Colonic mucosa (tissue), 4 donors: Measurements from ENCODE around the gene ITM2C. TPM values are rescaled to one million over a fixed set of nuclear protein-coding genes. Genes with fewer than 3 reads are reported as not detected.
A peak's percentile ranks its signal among the peaks of the same experiment; 100 is the strongest.

Experiments used
- DNase-seq: peaks from one replicate; pipeline ENCODE4 v3.0.0-alpha.2; 2020
- H3K27ac ChIP-seq: fragments of 200-600 bp; one replicate; pipeline ENCODE4 v1.8.0; 2021
- H3K27me3 ChIP-seq: fragments of 200-600 bp; one replicate; pipeline ENCODE4 v1.8.0; 2021
- H3K36me3 ChIP-seq: fragments of 200-600 bp; one replicate; pipeline ENCODE4 v1.8.0; 2021
- H3K4me1 ChIP-seq: fragments of 200-600 bp; one replicate; pipeline ENCODE4 v1.8.0; 2021; ENCODE audit warnings: mild to moderate bottlenecking
- H3K4me3 ChIP-seq: fragments of 200-600 bp; one replicate; pipeline ENCODE4 v1.8.0; 2021
- H3K9ac ChIP-seq, 2 donors: one replicate each; pipeline ENCODE4 v1.7.0; 2013; ENCODE audit warnings: control low read depth in 2 of 2, low read depth in 2 of 2, low read length in 2 of 2
- H3K9me3 ChIP-seq: fragments of 200-600 bp; one replicate; pipeline ENCODE4 v1.8.0; 2021
- CTCF ChIP-seq: fragments of 200-600 bp; IDR thresholded peaks from one replicate; pipeline ENCODE4 v1.8.0; 2022; ENCODE audit warnings: antibody characterized with exemption, mild to moderate bottlenecking
- intact Hi-C: fragments of 100-400 bp; cut with DNase I; formaldehyde crosslinking; loops from one replicate; pipeline ENCODE4 v1.14.1; 2022
- total RNA-seq, 2 donors: library from RNA; stranded (reverse); fragmentation: NEBNext Ultra II Directional in 1 of 2; extraction: Animal tissue kit (Norgen Biotek cat#: 25700) in 1 of 2; gene quantifications; one replicate each; pipeline ENCODE4 v1.2.1, GENCODE V29; 2021
- donor health status: healthy.
- donor health status: DM: no; HTN: no; CAD: no.
- donor health status: DM: no; HTN: no; CAD: no.

The ITM2C gene
- total RNA-seq, 2 donors from 2014 or later, result 1,192 to 1,707 TPM

- no peak for DNase-seq
- Histone ChIP-seq H3K9ac (no peak overlapping the region), H3K27ac (no peak overlapping the region), H3K27me3 (no peaks in the 10 kb centered on the region), H3K4me3 (no peak overlapping the region), H3K9me3 (no peaks in the 10 kb centered on the region), H3K4me1 (no peaks in the 10 kb centered on the region), H3K36me3 (peaks cover 6% of the 10 kb centered on the region)
- intact Hi-C loops, result no loop called here
- TF ChIP-seq CTCF, result no peak
These were observed 42.7 kb upstream of the ITM2C start for GRCh38 chr2:230821991-230822520.

- no peak overlapping the region for H3K27ac ChIP-seq
- TF ChIP-seq CTCF, result no peak
- H3K36me3 ChIP-seq, result peaks cover 5% of the 10 kb centered on the region
- H3K9ac ChIP-seq, result no peak overlapping the region
- H3K4me3 ChIP-seq, result no peak overlapping the region
- H3K9me3 ChIP-seq, result no peaks in the 10 kb centered on the region
- intact Hi-C loops, result no loop called here
- H3K4me1 ChIP-seq, result no peaks in the 10 kb centered on the region
- H3K27me3 ChIP-seq, result peaks cover 7% of the 10 kb centered on the region
- no peak for DNase-seq
These were observed 41.3 kb upstream of the ITM2C start for GRCh38 chr2:230823264-230823964.

GRCh38 chr2:230824406-230824978 lies 40.2 kb upstream of the ITM2C start:
- Histone ChIP-seq H3K9me3 (no peaks in the 10 kb centered on the region), H3K4me1 (no peaks in the 10 kb centered on the region), H3K36me3 (no peaks in the 10 kb centered on the region), H3K27ac (no peak overlapping the region), H3K27me3 (peaks cover 9% of the 10 kb centered on the region), H3K9ac (no peak overlapping the region), H3K4me3 (no peak overlapping the region)
- DNase-seq, result peak; percentile 64
- TF ChIP-seq CTCF, result peak; percentile 58
- intact Hi-C loops, result loop anchor here (2.0 kb wide), 1 partner anchor 162 kb away; no protein-coding TSS in a partner anchor

GRCh38 chr2:230825354-230825753 lies 39.4 kb upstream of the ITM2C start:
- H3K4me1 ChIP-seq, result no peaks in the 10 kb centered on the region
- H3K9me3 ChIP-seq, result no peaks in the 10 kb centered on the region
- no peaks in the 10 kb centered on the region for H3K36me3 ChIP-seq
- no peak overlapping the region for H3K9ac ChIP-seq
- no peak overlapping the region for H3K4me3 ChIP-seq
- intact Hi-C loops, result loop anchor here (2.0 to 5.0 kb wide), 2 partner anchors 82 to 161 kb away; no protein-coding TSS in a partner anchor
- no peak for DNase-seq
- TF ChIP-seq CTCF, result no peak
- H3K27me3 ChIP-seq, result peaks cover 9% of the 10 kb centered on the region
- no peak overlapping the region for H3K27ac ChIP-seq

GRCh38 chr2:230827774-230828271 lies 36.9 kb upstream of the ITM2C start:
- no peak for TF ChIP-seq CTCF
- Histone ChIP-seq H3K9ac (peak overlapping the region in 1 of 2 donors; percentile 66), H3K27me3 (peaks cover 9% of the 10 kb centered on the region), H3K9me3 (no peaks in the 10 kb centered on the region), H3K4me3 (peak overlapping the region; percentile 42), H3K36me3 (no peaks in the 10 kb centered on the region), H3K4me1 (no peaks in the 10 kb centered on the region), H3K27ac (no peak overlapping the region)
- intact Hi-C loops, result loop anchor here (5.0 kb wide), 1 partner anchor 79 kb away; no protein-coding TSS in a partner anchor
- no peak for DNase-seq
